GM04504 (cell line): ENCODE measurements around the gene MTURN.

Source experiments
- DNase-seq: peaks from one replicate; pipeline ENCODE4 v3.0.0-alpha.2; 2012; ENCODE audit warnings: low read depth

MTURN gene

GRCh38 chr7:30136117-30136731 lies 1.4 kb downstream of the MTURN start:
- DNase-seq = no peak

DNA sequence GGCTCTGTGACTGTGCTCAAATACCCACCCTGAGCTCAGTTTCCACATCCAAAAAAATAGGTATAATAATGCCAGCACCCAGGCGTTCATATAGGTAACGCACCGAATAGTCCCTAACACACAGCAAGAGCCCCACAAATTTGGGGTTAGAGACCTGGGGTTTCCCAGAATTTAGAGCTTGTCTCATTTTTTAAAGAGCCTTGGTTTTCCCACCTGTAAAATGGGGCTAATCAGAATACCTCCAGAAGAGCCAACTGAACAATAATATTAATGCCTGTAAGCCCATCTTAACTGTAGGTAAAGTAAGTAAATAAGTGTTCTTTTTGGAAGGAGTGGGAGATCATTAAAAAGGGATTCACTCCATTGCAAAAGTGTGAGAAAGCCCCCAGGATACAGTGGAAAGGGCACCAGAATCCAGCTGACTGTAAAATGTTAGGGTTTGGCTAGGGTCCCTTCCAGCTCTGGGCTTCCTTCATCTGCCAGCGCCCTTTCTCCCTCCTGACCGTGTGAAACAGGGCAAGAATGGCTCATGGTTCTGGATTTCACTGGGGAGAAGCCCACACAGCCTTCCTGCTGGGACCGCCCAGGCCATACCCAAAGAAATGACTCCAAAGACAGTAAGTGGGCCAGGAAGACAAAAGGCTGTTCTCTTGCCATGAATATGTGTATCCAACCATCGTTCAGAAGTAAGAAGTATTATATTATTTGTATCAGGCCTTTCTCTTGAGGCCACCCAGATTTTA lies 2.1 kb downstream of the MTURN start:
- DNase-seq = no peak

DNA sequence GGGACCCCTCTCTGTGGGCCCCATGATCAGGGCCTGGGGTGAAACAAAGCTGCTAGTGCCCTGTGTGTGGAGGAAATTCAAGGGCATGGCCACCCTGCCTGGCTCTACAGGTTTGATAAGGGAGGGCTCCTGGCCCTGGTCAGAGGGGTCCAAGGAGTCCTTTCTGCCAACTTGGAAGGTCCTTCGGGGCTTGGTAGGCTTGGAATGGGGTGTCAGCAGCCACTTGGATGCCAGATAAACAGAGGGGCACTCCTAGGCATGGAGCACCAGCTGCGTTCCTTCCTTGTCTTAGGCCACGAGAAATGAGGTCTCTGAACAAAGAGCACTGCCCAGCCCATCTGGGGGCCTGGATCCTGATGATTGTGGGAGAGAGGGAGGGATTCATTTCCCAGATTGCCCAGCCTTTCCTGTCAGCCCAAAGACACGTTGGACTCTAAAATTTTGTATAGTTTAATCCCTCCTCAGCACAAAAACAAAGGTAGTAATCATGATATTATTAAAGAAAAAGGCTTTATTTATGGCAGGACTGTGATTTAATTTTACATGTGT lies 5.1 kb downstream of the MTURN start:
- no peak for DNase-seq

DNA sequence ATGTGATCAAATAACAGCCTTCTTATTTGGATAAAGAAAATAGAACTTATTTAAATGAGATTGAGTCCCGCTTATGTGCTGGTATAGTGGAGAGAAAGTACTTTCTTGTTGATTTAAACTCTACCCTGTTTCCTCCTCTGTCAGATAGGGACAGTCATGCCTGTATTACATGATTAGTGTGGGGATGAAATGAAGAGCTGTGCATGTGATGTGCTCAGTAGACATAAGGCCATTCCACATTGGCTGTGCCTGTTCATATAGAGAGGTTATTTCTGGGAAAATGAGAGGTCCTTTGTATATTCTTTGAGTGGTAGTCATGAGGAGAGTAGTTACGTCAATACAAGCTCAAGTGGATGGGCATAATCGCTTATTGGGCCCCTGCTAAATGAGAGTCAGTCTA lies 5.7 kb downstream of the MTURN start:
- no peak for DNase-seq

DNA sequence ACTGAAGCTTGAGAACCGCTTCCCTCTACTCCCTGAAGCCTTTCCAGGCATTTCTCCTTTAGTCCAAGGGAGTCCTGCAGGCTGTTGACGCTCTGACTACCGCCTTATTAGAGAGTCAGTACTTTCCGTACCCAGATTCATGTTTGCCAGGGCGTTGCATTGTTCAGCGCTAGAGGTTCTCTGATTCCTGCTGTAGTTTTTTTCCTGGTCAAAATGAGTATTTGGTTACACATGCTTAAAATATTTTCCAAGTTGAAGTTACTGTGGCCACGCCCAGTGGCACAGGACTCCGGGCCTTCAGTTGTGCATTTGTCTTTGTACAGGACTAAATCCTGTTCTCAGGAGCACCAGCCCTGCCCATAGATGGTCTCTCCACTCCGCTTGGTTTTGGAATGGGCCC lies 7.9 kb downstream of the MTURN start:
- peak; percentile 51 for DNase-seq

GRCh38 chr7:30143748-30144251 lies 9.0 kb downstream of the MTURN start:
- no peak for DNase-seq

GRCh38 chr7:30144657-30145306 lies 10.0 kb downstream of the MTURN start:
- no peak for DNase-seq

GRCh38 chr7:30145426-30145970 lies 10.7 kb downstream of the MTURN start:
- no peak for DNase-seq

DNA sequence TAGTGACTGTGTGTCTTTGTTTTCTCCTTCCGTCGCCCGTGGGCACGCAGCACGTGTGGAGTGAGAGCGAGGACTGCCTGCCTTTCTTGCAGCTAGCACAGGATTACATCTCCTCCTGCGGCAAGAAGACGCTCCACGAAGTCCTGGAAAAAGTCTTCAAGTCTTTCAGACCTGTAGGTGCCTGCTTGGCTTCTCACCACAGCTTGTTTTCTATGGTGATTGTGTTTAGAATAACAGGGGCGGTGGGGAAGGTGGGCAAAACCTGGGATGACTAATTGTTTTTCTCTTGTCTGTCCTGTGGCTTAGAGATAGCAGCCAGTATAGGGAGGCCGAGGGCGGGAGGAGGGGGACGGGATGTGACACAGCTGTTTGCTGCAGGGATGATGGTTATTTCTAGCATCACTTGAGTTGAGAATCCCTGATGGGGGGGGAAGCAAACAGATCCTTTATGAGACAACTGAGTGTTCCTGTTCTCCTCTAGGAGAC lies 11.4 kb downstream of the MTURN start:
- DNase-seq = no peak

- DNase-seq = no peak
Observed at GRCh38 chr7:30147223-30147622, 12.4 kb downstream of the MTURN start.

DNA sequence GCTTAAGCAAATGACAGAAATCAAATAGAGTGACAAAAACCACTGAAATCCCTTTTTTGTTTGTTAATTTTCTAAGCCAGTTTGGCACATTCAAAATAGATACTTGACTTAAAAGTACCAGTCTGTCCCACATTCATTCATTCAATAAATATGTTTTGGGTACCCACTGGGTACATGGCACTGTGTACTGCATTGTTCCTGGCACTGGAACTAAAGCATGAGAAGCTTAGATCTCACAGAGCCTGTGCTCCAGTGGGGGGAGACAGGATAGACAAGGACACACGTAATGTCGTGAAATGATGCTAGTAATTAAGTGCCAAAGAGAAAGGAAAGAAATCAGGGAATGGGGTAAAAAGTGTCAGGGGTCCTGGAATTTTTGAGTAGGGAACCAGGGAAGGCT lies 13.0 kb downstream of the MTURN start:
- no peak for DNase-seq

- no peak for DNase-seq
Observed at GRCh38 chr7:30148426-30148825, 13.6 kb downstream of the MTURN start.

DNA sequence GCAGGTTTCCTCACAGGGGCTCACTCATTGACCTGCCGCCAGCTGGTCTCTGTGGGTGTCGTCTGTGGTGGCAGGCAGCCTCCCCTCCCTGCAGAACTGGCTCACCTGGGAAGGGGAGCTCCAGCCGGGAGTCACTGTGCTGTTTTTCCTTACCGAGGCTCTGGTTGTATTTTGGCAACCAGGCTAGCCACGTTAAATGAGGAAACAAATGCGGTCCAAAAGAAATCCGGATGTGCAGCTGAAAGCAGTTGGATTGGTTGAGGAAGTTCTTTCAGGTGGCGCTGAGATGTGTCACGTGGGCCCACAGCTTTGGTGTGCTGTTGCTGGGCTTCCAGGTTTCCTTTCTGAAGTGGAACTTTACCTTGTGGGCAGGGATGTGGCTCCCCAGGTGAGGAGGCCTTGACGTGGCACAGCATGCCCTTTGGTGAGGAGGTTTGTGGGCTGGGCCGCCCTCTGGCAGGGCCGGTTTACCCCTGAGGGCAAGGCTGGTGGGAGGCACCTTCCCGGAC lies 14.2 kb downstream of the MTURN start:
- DNase-seq = no peak

- DNase-seq = no peak
Observed at GRCh38 chr7:30149640-30150272, 15.0 kb downstream of the MTURN start.

DNA sequence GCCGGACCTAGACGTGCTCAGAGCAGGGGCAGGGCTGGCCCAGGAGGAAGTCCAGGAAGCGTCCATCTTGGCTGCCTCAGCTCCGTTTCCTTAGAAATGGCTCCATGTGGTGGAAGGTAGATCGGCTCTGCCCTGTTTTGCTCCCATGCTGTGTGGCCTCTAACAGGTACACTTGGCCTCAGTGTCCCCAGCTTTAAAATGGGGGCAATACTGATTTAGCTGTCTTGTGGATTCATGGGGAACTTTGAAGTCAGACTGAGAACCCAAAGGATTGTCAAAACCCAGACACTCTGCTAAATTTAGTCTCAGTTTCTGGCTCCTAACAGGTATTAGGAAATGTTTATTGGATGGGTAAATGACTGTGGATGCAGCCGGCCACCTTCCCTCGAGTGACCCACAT lies 15.9 kb downstream of the MTURN start:
- DNase-seq = no peak

GRCh38 chr7:30154111-30154587 lies 19.4 kb downstream of the MTURN start:
- no peak for DNase-seq

GRCh38 chr7:30155481-30155880 lies 20.7 kb downstream of the MTURN start:
- DNase-seq = no peak

- DNase-seq = no peak
Observed at GRCh38 chr7:30157204-30157603, 22.4 kb downstream of the MTURN start.

GRCh38 chr7:30159163-30159562 lies 24.4 kb downstream of the MTURN start:
- no peak for DNase-seq

- no peak for DNase-seq
Observed at GRCh38 chr7:30159698-30160143, 24.9 kb downstream of the MTURN start.

- DNase-seq = no peak
Observed at GRCh38 chr7:30160329-30160728, 25.5 kb downstream of the MTURN start.

- no peak for DNase-seq
Observed at GRCh38 chr7:30162133-30162532, 27.3 kb downstream of the MTURN start.
